PC-9 (cell line): ENCODE results near the gene HS3ST4. TPM values are rescaled to one million over a fixed set of nuclear protein-coding genes. Genes with fewer than 3 reads are reported as not detected.

Source experiments
- BruUV-seq: library from RNA; stranded (reverse); fragments of 400-500 nt; replicated peaks from 2 replicates; lab custom pipeline; 2021; lab: Mats Ljungman, UMichigan
- CTCF ChIA-PET: fragments of 300-600 bp; sonication (Branson Sonifier 250); formaldehyde crosslinking; loops from one replicate; lab custom pipeline; 2022; ENCODE audit warnings: antibody characterized with exemption; lab: Charles Lee
- POLR2A ChIA-PET: fragments of 300-600 bp; sonication (Branson Sonifier 250); formaldehyde crosslinking; loops from one replicate; lab custom pipeline; 2022; ENCODE audit warnings: antibody characterized with exemption; ENCODE audit not compliant: unreplicated experiment; lab: Charles Lee
- DNase-seq, 2 experiments: peaks; one replicate each; pipeline versions ENCODE4 v3.0.0 to v3.0.0-alpha.2; 2015 to 2022; ENCODE audit warnings: mixed read lengths in 1 of 2
- H2AFZ ChIP-seq: fragments of 200-600 bp; sonication (generic); 2 replicates; pipeline ENCODE4 v1.8.1; 2017; ENCODE audit warnings: antibody characterized with exemption
- H3F3A ChIP-seq: fragments of 200-600 bp; sonication (generic); 2 replicates; pipeline ENCODE4 v1.8.1; 2017; ENCODE audit warnings: antibody characterized with exemption, mild to moderate bottlenecking, low read depth; ENCODE audit not compliant: insufficient read depth
- H3K27ac ChIP-seq: fragments of 200-600 bp; sonication (generic); 2 replicates; pipeline ENCODE4 v1.6.1; 2016; ENCODE audit warnings: mixed run types
- H3K27me3 ChIP-seq: fragments of 200-600 bp; sonication (generic); 2 replicates; pipeline ENCODE4 v1.6.1; 2016; ENCODE audit warnings: low read depth, mixed run types; ENCODE audit not compliant: insufficient read depth
- H3K36me3 ChIP-seq: fragments of 200-600 bp; sonication (generic); 2 replicates; pipeline ENCODE4 v1.6.1; 2016; ENCODE audit warnings: low read depth, mixed run types
- H3K4me1 ChIP-seq: fragments of 200-600 bp; sonication (generic); replicated peaks from 2 replicates; pipeline ENCODE4 v1.6.1; 2016; ENCODE audit warnings: mixed run types; ENCODE audit not compliant: insufficient read depth
- H3K4me2 ChIP-seq: fragments of 200-600 bp; sonication (generic); 2 replicates; pipeline ENCODE4 v1.6.1; 2017; ENCODE audit warnings: mixed run types
- H3K4me3 ChIP-seq: fragments of 200-600 bp; sonication (generic); 2 replicates; pipeline ENCODE4 v1.6.1; 2016; ENCODE audit warnings: mixed run types
- H3K79me2 ChIP-seq: fragments of 200-600 bp; sonication (generic); 2 replicates; pipeline ENCODE4 v1.6.1; 2017; ENCODE audit warnings: low read depth, mixed run types
- H3K9me2 ChIP-seq: fragments of 200-600 bp; sonication (generic); 2 replicates; pipeline ENCODE4 v1.8.1; 2017; ENCODE audit warnings: mild to moderate bottlenecking; ENCODE audit not compliant: insufficient read depth
- H3K9me3 ChIP-seq: fragments of 200-600 bp; sonication (generic); 2 replicates; pipeline ENCODE4 v1.8.1; 2016; ENCODE audit warnings: low read depth; ENCODE audit not compliant: insufficient read depth
- H4K20me1 ChIP-seq: fragments of 200-600 bp; sonication (generic); 2 replicates; pipeline ENCODE4 v1.8.1; 2017; ENCODE audit not compliant: insufficient read depth
- CTCF ChIP-seq: fragments of 200-600 bp; sonication (generic); conservative IDR thresholded peaks from 2 replicates; pipeline ENCODE4 v1.6.1; 2017; ENCODE audit warnings: mixed run types, antibody characterized with exemption, mild to moderate bottlenecking, moderate library complexity
- EZH2 ChIP-seq: fragments of 200-600 bp; sonication (generic); IDR thresholded peaks from 2 replicates; pipeline ENCODE4 v1.8.0; 2017; ENCODE audit warnings: antibody characterized with exemption, low read depth
- intact Hi-C: fragments of 100-400 bp; cut with micrococcal nuclease; formaldehyde crosslinking; loops from one replicate; pipeline ENCODE4 v1.10.0; 2022; ENCODE audit not compliant: unreplicated experiment
- total RNA-seq: library from RNA; stranded (reverse); gene quantifications from 2 replicates; pipeline ENCODE4 v1.2.3, GENCODE V29; 2021

Gene HS3ST4
- total RNA-seq, 1 experiment from 2014 or later: not detected

DNA sequence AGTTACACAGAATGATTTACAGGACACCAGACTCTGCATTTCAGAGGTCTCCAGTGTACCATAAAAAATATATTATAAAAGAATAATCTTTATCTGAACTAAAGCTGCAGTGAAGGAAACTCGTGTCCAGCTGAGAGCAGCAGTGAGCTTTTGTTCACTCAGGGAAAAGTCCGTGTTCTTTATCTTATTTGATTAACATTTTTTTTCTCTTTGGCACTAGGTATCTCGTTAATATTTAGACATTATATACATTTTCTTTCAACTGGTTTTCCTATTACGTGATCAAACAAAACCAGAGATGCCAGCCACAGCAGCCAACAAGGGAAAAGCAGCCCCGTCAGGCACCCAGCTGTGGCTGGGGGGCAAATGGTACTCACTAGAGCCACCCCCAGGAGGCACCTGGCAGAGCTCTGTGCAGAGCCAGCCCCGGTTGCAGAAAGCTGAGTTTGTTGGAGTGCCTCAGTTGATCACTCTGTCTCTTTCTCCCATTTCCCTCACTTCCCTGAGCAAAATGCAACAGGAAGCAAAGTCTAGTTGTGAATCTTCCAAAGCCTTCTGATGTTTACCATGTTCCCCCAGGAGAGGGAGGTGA lies 1.1 kb upstream of the HS3ST4 start:
- POLR2A ChIA-PET: no interaction called here
- intact Hi-C loops: no loop called here
- no peaks in the 10 kb centered on the region for H3K9me2 ChIP-seq
- CTCF ChIA-PET: no interaction called here
- no peaks in the 10 kb centered on the region for H3F3A ChIP-seq
- H3K9me3 ChIP-seq: no peaks in the 10 kb centered on the region
- no peaks in the 10 kb centered on the region for H4K20me1 ChIP-seq
- TF ChIP-seq CTCF: no peak
- no peak for TF ChIP-seq EZH2
- H3K79me2 ChIP-seq: no peaks in the 10 kb centered on the region
- DNase-seq: no peak
- H3K27ac ChIP-seq: no peak overlapping the region
- no peak overlapping the region for H2AFZ ChIP-seq
- no peaks in the 10 kb centered on the region for H3K36me3 ChIP-seq
- no peak overlapping the region for H3K4me2 ChIP-seq
- H3K4me3 ChIP-seq: no peak overlapping the region
- H3K4me1 ChIP-seq: no peaks in the 10 kb centered on the region
- H3K27me3 ChIP-seq: peaks cover 16% of the 10 kb centered on the region; the same call in 1 of the 2 replicates
- no TSS peak for BruUV-seq

DNA sequence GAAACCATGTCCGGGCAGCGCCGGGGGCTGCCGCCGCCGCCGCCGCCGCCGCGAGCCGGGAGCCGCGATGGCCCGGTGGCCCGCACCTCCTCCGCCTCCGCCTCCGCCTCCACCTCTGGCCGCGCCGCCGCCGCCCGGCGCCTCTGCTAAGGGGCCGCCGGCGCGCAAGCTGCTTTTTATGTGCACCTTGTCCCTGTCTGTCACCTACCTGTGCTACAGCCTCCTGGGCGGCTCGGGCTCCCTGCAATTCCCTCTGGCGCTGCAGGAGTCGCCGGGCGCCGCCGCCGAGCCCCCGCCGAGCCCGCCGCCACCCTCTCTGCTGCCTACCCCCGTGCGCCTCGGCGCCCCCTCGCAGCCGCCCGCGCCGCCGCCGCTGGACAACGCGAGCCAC lies 587 bp downstream of the HS3ST4 start:
- Histone ChIP-seq H3F3A (no peaks in the 10 kb centered on the region), H3K9me2 (no peaks in the 10 kb centered on the region), H3K79me2 (no peaks in the 10 kb centered on the region), H2AFZ (no peak overlapping the region), H3K36me3 (no peaks in the 10 kb centered on the region), H3K4me2 (no peak overlapping the region), H4K20me1 (no peaks in the 10 kb centered on the region), H3K27ac (no peak overlapping the region), H3K27me3 (peaks cover 13% of the 10 kb centered on the region; the same call in 1 of the 2 replicates), H3K9me3 (no peaks in the 10 kb centered on the region), H3K4me1 (no peaks in the 10 kb centered on the region), H3K4me3 (no peak overlapping the region)
- TF ChIP-seq CTCF (no peak), EZH2 (no peak)
- no peak for DNase-seq
- no TSS peak for BruUV-seq
- CTCF ChIA-PET: no interaction called here
- POLR2A ChIA-PET: no interaction called here
- intact Hi-C loops: no loop called here

- ChIA-PET POLR2A (no interaction called here), CTCF (no interaction called here)
- Histone ChIP-seq H4K20me1 (no peaks in the 10 kb centered on the region), H3K36me3 (no peaks in the 10 kb centered on the region), H3K4me1 (no peaks in the 10 kb centered on the region), H3K27ac (no peak overlapping the region), H3K4me3 (no peak overlapping the region), H3K79me2 (no peaks in the 10 kb centered on the region), H3K9me3 (no peaks in the 10 kb centered on the region), H3F3A (no peaks in the 10 kb centered on the region), H3K27me3 (peaks cover 13% of the 10 kb centered on the region), H3K9me2 (no peaks in the 10 kb centered on the region), H3K4me2 (no peak overlapping the region), H2AFZ (no peak overlapping the region)
- TF ChIP-seq EZH2 (no peak), CTCF (no peak)
- no TSS peak for BruUV-seq
- intact Hi-C loops: no loop called here
- DNase-seq: no peak
Measured at GRCh38 chr16:25692742-25693508, 1.2 kb downstream of the HS3ST4 start.
